HG03039 (cell line): ENCODE measurements around the gene GMPR.

ENCODE experiments used
- ATAC-seq: cut with Tn5 transposase; IDR thresholded peaks from one replicate; pipeline ENCODE4 v1.9.1; 2021; ENCODE audit warnings: mild to moderate bottlenecking, moderate library complexity; ENCODE audit not compliant: unreplicated experiment

The GMPR gene

DNA sequence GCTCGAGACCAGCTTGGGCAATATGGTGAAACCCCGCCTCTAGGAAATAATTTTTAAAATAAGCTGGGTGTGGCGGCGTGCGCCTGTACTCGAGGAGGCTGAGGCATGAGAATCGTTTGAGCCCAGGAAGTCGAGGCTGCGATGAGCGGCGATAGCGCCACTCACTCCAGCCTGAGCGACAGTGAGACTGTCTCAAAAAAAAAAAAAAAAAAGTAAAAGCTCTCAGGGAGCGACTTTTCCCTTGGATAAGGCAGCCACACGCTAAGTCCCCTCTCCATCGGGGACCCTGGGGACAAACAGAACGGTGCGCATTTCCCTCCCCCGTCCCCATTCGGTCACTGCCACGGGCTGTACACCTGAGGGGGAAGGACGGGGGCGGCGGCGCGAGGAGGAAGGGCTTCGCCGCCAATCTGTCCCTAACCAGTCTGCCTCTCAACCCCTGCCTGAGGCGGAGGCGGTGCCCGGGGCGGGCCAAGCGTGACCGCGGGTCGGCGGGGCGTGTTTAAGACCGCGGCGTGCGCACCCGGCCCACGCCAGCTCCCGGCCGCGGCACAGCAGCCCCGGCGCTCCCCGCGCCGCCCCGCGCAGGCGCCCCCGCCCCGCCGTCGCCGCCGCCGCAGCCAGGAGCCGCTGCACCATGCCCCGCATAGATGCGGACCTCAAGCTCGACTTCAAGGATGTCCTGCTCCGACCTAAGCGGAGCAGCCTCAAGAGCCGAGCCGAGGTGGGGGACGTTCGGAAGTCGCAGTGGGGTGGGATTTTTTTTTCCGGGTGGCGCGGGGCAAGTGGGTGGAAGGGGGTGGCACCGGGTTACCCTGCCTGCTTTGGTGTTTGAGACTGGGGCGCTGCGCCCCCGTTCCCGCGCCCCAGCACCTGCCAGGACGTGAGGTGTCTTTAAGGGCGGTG, at the start of gene GMPR:
GMPR (plus strand) TSS at position 531 of the 906 bp plus-strand sequence; CDS start at position 638, 107 bp downstream.
- no peak for ATAC-seq

DNA sequence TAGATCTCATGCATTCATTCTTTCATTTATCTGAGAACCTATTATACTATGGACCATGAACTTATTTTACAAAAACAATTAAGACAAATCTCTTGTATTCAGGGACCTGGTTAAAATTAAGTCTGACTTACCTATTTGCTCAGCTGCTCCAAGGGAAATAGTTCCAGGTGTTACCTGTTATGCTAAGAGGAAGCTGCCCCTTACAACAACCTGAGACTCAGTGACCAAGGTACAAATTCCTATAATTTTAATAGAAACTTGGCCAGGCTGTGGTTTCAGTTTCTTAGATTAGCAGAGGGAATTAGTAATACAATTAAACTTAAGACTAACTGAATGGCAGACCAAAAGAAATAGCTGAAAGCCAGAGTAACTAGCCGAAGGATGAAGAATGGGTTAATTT, 48.2 kb upstream of the GMPR start:
- ATAC-seq = no peak

DNA sequence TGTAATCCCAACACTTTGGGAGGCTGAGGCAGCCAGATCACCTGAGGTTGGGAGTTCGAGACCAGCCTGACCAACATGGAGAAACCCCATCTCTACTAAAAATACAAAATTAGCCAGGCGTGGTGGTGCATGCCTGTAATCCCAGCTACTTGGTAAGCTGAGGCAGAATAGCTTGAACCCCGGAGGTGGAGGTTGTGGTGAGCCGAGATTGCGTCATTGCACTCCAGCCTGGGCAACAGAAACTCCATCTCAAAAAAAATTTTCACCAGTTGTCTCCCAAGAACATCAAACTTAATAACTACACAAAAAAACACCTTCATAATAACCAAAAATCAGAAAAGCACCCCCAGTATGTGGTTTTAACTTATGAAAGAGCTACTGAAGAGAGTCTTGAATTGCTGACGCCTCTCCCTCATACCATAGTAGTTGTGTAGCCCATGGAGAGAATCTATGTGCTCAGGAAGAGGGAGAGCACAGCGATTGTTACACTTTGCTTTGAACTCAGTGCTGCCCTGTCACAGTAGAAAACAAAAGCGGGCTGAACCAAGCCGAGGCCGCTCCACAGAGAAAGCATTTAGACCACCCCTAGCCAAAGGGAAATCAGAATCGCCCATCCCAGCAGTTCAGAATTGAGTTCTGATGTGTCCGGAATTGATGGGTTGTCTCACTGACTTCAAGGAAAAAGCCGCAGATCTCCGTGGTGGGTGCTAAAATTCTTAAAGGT, 42.0 kb upstream of the GMPR start:
- ATAC-seq = no peak

DNA sequence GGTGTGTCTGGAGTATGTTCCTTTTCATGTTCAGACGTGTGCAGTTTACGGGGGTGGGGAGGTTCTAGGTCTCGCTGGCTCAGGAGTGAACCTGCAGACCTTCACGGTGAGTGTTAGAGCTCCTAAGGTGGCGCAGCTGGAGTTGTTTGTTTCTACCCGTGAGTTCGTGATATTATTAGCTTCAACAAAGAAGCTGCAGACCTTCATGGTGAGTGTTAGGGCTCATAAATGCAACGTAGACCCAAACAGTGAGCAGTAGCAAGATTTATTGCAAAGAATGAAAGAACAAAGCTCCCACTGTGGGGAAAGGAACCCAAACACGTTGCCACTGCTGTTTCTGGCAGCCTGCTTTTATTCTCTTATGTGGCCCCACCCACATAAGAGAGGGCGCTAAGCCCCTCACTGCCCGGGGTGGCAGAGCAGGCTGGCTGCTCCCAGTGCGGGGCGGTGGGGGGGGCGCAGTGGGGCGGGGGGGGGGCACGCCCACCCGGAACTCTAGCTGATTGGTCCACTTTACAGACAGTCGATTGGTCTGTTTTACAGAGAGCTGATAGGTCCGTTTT, 41.3 kb upstream of the GMPR start:
- ATAC-seq = no peak

DNA sequence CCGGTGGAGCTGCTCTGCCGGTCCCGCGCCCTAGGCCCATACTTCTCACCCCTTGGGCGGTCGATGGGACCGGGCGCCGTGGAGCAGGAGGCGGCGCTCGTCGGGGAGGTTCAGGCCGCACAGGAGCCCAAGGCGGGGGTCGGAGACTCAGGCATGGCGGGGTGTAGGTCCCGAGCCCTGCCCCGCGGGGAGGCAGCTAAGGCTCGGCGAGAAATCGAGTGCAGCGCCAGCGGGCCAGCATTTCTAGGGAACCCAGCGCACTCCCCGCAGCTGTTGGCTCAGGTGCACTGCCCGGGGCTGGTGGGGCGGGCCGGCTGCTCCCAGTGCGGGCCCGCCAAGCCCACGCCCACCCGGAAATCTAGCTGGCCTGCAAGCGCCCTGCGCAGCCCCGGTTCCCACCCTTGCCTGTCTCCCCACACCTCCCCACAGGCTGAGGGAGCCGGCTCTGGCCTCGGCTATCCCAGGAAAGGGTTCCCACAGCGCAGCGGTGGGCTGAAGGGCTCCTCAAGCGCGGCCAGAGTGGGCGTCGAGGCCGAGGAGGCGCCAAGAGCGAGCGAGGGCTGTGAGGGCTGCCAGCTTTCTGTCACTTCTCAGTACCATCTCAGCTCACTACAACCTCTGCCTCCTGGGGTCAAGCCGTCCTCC, 40.2 kb upstream of the GMPR start:
- no peak for ATAC-seq

DNA sequence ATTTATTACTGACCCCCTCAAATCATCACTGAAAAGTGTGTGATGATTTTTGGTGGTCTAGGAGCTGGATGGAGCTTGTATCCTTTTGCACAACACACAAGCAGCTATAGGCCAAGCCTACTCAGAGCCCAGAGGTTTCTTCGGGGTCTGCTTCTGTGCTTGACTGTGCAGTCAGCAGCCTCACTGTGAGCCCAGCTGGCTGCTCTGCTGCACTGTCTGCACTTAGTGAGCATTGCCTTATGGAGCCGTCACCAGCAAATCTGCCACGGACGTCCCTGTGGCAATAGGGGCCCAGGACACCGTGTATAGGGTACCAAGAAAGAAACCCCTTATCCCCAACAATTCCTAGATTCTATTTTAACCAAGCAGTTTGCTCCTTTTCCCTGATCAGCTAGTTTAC, 38.6 kb upstream of the GMPR start:
- no peak for ATAC-seq

DNA sequence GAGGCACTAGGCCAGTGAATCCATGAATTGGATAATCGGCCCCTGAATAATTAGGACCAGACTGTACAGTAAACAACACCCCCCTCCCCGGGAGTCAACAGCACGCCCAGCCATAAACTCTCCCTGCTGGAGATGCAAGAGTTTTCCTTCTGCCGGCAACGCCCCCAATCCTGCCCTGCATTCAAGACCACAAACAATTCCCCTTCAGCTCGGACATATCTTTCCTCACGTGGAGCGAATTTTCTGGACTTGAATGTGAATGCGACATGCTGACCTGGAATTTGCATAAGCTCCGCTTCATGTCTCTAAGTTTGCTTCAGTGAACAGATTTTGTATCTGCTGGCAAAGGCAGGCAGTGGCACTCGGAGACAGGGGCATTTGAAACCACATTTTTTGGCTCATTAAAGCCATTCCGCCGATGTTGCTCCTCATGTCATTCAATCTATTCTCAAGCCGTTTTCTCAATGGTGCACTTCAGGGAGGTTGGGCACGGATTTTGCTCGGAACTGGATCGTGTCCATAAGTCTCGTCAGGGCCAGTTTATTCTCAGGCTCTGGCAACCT, 38.0 kb upstream of the GMPR start:
- no peak for ATAC-seq

DNA sequence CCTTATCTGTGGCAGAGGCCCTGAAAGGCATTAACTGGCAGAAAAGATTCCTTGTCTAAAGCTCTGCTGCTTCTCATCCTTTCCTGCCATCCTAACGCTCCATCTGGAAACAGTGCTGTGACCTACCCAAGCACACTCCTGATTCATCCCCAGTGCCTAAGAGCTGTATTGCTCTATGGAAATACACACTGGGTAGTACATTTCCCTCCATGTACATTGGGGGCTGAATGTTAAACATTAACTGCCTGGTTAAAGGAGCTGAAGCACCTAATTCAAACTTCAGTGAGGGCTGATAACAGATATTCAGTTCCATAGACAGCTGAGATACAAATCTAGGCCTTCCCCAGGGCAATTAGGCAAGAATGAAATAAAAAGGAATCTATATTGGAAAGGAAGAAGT, 36.7 kb upstream of the GMPR start:
- no peak for ATAC-seq

DNA sequence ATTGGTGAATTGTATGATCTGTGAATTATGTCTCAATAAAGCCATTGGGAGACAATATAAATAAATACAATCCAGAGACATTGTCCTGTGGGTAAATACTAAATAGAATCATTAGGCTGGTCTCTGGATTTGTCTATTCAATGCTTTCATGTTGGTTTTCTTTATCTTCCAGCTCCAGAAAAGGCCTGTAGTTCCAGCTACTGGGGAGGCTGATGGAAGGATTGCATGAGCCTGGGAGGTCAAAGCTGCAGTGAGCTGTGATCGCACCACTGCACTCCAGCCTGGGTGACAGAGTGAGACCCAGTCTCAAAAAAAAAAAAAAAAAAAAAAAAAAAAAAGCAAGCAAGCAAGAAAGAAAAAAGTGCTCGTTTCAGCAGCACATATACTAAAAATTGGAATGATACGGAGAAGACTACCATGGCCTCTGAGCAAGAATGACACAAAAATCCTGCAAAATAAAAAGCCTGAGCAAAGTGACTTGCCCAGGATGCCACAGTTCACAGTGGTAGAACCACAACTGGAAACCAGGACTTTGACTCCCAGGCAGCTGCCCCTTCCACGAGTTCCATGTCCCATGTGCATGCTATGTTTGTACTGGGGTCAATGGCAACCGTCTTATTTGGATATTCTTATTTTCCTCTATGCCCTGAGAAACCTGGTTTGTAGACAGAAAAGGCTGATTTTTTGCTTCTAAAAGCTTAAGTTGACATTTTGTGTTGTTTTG, 33.6 kb upstream of the GMPR start:
- ATAC-seq = no peak

DNA sequence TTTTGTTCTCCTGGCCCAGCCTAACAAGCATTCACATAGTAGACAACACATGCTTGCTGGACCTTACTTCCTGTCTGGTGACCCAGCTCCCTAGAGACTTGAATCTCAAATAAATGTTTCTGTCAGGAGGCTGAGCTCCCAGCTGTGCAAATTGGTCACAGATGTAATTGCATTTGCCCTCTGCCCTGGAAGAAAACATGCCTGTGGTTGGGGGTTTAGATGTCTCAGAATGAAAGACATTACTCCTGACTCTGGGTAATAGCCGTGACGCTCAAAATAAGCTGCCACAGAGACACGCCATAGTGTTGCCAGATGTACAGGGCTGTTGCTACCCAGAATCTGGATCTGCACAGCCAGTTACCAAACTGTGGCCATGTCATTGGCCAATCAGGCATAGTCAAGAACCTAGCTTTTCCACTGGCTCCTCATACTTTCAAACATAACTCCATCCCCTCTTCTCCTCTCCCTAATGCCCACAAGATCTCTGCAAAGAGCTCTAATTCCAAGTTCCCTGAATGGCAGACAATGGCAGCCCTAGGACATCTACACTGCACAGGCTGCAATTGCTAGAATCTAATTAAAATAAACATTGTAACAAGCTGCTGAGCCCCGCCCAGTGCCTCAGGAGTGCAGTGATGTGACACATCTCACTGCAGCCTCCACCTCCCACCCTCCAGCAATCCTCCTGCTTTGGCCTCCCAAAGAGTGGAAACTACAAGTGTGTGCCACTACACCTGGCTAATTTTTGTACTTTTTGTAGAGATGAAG, 32.8 kb upstream of the GMPR start:
- ATAC-seq = peak; percentile 75

DNA sequence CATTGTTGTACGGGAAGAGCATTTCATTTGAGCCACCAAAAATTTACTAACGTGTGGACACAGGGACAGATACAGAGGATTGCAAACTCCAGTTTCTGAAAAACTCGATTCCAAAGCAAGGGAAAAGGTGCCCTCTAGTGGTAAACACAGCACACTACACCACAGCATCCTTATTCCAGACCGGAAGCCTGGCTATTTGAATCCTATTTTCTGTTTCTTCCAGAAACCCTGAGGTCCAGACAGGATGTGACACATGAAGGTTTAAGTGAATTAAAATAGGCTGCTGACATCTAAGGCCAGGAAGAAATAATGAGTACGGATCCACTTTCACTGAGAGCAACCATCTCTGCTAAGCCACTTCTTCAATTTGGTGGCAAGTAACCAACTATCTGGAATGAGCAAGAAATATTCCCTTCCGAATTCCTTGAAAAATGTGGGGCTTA, 31.8 kb upstream of the GMPR start:
- ATAC-seq = no peak

DNA sequence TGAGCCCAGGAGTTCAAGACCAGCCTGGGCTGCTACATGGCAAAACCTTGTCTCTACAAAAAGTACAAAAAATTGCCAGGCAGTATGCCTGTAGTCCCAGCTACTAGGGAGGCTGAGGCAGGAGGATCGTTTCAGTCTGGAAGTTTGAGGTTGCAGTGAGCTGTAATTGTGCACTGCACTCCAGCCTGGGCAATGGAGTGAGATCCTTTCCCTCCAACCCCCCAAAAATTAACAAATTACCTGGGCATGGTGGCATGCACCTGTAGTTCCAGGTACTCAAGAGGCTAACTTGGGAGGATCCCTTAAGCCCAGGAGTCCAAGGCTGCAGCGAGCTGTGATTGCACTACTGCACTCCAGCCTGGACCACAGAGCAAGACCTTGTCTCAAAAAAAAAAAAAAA, 29.4 kb upstream of the GMPR start:
- ATAC-seq = no peak

DNA sequence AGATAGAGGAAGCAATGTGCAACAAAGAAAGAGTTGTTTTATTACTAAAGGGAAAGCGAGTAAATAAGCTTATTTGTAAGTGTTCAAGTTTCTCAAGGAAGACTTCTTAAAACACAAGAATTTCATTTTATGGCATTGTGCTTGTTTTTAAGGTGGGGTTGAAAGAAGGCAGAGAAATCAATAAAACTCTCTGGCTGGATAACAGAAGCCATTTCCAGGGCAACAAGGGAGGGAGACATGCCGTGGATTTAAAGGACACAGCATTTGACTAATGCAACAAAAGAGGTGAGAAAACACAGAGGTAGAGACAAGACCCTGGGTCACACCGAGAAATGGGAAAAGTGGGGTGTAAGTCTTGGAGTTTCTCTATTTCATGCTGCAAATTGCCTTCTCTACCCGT, 28.8 kb upstream of the GMPR start:
- no peak for ATAC-seq

DNA sequence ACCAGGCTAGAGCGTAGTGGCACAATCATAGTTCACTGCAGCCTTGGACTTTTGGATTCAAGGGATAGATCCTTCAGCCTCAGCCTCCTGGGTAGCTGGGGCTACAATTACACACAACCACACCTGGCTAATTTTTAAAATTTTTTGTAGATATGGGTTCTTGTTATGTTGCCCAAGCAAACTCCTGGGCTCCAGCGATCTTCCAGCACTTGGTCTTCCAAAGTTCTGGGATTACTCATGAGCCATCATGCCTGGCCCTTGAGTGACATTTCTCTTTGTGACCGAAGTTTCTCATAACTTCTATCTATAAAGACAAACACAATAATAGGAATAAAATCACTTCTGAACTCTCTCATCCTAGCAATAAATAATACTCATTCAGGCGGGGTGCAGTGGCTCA, 26.1 kb upstream of the GMPR start:
- ATAC-seq = no peak

DNA sequence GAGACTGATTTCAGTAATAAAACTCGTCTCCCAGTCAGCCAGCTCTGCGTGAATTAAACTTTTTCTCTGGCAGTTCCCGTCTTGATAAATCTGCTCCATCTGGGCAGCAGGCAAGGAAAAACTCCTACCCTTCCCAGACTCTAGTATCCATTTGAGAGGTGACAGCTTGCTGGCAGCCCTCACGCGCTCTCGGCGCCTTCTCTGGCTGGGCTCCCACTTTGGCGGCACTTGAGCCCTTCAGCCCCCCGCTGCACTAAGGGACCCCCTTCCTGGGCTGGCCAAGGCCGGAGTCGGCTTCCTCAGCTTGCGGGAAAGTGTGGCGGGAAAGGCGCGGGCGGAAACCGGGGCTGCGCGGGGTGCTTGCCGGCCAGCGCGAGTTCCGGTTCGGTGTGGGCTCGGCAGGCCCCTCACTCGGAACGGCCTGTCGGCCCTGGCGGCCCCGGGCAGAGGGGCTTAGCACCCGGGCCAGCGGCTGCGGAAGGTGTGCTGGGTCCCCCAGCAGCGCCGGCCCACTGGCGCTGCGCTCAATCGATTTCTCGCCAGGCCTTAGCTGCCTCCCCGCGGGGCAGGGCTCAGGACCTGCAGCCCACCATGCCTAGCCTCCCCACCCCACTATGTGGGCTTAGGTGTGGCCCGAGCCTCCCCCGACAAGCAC, 21.8 kb upstream of the GMPR start:
- no peak for ATAC-seq

DNA sequence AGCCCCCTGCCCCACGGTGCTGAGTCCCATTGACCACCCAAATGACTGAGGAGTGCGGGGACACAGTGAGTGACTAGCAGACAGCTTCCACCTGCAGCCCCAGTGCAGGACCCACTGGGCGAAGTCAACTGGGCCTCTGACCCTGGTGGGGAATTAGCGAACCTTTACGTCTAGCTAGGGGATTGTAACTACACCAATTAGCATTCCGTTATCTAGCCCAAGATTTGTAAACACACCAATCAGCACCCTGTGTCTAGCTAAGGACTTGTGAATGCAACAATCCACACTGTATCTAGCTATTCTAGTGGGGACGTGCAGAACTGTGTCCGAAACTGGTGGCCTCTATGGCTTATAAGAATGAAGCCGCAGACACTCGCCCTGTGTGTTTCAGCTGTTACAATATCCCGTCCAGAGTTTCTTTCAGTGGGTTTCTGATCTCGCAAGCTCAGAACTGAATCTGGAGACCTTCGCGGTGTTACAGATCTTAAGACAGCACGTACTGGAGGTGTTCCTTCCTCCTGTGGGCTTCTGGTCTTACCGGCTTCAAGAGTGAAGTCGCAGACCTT, 21.1 kb upstream of the GMPR start:
- ATAC-seq = no peak

DNA sequence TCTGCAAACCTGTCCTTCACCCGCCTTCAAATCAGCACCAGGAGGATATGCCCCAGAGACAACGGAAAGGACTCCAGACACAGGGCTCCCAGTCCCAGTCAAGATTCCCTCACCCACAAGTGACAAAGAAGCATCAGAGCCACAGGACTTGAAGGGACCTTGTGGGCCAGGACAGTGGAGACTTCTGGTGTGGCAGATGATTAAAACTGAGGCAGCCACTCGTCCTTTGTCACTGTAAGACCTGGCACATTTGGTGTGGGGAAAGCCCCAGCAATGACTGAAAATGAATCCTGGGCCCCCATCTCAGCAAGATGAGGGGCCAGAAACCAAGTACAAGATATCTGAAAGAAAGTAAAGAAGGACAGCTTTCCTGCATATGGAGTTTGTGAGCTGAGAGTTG, 15.6 kb upstream of the GMPR start:
- no peak for ATAC-seq

DNA sequence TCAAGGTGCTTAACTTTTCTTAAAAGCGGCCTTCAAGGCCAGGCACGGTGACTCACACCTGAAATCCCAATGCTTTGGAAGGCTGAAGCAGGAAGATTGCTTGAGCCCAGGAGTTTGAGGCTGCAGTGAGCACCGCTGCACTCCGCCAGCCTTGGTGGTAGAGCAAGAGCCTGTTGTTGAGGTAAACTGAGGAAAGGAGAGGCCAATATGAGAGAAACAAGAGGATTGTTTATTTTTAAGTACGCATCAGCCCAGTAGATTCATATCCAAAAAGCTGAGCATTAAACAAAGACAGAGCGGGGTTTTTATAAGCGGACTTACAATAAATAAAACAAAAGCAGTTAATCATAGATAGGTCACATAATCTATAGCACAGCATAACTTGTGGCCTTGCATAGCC, 15.0 kb upstream of the GMPR start:
- ATAC-seq = no peak

DNA sequence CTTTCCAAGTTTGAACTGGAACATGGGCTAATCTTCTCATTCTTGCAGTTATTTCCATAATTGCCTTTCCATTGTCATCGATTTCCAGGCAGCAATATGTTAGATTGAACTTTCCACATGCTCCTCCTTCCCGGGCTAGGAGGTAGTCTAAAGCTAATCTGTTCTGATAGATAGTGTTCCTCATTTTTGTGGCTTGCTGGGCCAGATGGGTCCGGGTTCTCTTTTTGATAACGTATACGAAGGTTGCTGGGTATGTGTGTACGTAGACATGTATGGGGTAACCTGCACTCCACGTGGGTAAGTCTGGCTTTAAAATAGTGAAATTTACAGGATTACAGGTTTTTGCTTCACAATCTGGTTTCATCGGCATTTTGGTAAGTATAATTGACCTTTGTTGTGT, 14.0 kb upstream of the GMPR start:
- ATAC-seq = no peak
